AG04449 (cell line): ENCODE data around the gene PRKN.

Experiments
- CTCF ChIA-PET: fragments of 350-600 bp; formaldehyde crosslinking; extraction: SDS; loops from one replicate; lab custom pipeline; 2021; ENCODE audit warnings: antibody characterized with exemption; lab: Yijun Ruan, JAX
- POLR2A ChIA-PET: fragments of 400-600, 350-600 bp; formaldehyde crosslinking; extraction: SDS; loops from one replicate; lab custom pipeline; 2020; ENCODE audit warnings: antibody characterized with exemption, inconsistent platforms; lab: Yijun Ruan, JAX
- DNase-seq: peaks from one replicate; pipeline ENCODE4 v3.0.0-alpha.2; 2010; ENCODE audit warnings: low read depth, low spot score
- H3K4me3 ChIP-seq: 2 replicates; pipeline ENCODE4 v1.5.1; 2011; ENCODE audit warnings: low read depth, mild to moderate bottlenecking, control low read depth, low read length
- TF ChIP-seq, protein P1 (sequence below): IDR thresholded peaks from one replicate; pipeline ENCODE4 v1.5.1; 2011; ENCODE audit warnings: mild to moderate bottlenecking, moderate library complexity, low read length, control low read depth, inconsistent platforms; ENCODE audit not compliant: insufficient read depth; ENCODE audit errors: missing control alignments

Gene PRKN

DNA sequence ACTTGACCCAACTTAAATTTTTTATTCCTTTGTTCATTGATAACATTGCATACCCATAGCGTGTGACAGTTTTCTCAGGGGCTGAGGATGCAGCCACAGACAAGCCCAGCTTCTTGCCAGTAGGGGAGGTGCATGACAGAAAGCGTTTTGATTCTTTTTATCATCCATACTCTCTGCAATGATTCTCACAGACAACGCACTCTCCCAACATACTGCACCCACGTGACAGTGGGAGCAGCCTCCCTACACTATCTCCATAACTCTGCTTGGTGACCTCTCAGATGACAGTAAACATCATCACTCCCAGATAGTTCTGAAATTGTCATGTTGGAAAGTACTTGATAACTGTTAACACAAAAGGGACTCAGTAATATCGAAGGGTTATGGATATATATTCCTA lies 972.5 kb downstream of the PRKN start:
- TF ChIP-seq, protein P1, sequence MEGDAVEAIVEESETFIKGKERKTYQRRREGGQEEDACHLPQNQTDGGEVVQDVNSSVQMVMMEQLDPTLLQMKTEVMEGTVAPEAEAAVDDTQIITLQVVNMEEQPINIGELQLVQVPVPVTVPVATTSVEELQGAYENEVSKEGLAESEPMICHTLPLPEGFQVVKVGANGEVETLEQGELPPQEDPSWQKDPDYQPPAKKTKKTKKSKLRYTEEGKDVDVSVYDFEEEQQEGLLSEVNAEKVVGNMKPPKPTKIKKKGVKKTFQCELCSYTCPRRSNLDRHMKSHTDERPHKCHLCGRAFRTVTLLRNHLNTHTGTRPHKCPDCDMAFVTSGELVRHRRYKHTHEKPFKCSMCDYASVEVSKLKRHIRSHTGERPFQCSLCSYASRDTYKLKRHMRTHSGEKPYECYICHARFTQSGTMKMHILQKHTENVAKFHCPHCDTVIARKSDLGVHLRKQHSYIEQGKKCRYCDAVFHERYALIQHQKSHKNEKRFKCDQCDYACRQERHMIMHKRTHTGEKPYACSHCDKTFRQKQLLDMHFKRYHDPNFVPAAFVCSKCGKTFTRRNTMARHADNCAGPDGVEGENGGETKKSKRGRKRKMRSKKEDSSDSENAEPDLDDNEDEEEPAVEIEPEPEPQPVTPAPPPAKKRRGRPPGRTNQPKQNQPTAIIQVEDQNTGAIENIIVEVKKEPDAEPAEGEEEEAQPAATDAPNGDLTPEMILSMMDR: no peak
- H3K4me3 ChIP-seq: no peak overlapping the region
- no peak for DNase-seq
- ChIA-PET POLR2A (no interaction called here), CTCF (no interaction called here)

DNA sequence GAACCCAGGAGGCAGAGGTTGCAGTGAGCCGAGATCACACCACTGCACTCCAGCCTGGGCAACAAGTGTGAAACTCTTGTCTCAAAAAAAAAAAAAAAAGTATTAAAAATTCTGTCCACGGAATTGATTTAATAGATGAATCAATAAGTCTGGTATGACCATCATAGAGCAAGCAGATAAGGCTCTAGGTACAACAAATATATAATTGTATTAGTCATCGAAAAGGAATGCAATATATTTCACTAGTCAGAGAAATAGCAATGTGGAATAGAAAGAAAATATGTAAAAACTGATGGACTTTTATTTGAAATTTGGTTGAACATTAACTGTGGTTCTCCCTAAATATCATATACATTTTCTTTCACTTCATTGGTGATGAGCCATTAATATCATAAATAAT lies 976.9 kb downstream of the PRKN start:
- ChIA-PET CTCF (no interaction called here), POLR2A (no interaction called here)
- TF ChIP-seq, protein P1: no peak
- no peak for DNase-seq
- H3K4me3 ChIP-seq: no peak overlapping the region

DNA sequence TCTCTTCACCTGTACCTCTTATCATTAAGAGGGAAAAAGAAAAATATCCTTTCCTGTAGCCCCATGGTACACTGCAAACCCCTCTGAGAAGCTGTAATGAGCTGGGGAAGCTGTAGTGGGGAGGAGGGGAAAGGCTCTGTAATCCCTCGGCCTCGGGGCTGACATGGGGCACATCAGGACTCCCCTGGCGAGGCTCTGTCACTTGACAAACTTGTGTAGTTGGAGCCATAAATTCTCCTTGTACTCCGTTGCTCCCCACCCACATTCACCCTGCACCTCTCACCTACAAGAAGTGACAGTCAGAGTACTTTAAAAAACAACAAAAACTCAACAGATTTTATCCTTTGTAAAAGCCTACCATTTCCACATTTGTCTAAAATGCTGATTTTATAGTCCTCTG lies 978.0 kb downstream of the PRKN start:
- CTCF ChIA-PET: no interaction called here

DNA sequence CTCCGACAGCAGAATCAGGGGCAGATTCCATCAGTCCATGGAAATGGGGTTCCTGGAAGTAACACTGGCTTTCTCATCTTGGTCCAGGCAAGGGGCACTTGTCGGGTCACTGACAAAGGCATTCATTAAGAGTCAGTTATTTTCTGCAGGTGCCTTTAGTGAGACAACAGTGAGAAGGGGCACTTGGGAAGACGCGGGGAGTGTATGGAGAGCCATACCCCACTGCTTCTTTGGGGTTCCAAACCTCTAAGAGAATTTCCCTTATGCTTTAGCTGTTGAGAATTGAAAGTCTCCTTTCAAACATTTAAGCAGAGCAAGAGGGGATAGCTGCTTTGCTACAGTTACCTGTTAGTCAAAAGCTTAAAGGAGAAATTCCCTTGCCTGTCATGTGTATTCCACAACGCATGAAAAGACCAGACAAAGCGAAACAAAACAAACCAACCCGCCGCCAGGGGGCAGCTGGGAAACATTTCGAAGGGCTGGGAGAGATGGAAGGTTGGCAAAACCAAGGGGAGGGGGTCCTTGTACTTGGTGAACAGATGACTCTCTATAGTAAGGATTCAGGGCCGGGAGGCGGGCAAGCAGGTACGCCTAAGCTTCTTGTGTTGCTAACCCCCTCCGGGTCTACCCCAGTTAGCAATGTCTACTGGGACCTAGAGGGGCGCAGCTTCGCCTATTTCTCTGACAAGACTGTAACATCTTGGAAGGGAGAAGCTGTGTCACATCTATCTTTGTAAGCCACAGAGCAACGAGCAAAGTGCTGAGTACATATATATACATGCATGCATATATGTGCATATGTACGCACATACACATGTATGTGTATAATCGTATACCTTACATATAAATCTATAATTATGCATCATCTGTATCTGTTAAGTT lies 978.8 kb downstream of the PRKN start:
- TF ChIP-seq, protein P1: no peak
- POLR2A ChIA-PET: no interaction called here
- no peak for DNase-seq
- CTCF ChIA-PET: no interaction called here
- H3K4me3 ChIP-seq: no peak overlapping the region

More for the DNA sequence above, 978.0 kb downstream of the PRKN start:
- TF ChIP-seq, protein P1: no peak
- H3K4me3 ChIP-seq: no peak overlapping the region
- DNase-seq: no peak
- POLR2A ChIA-PET: no interaction called here

DNA sequence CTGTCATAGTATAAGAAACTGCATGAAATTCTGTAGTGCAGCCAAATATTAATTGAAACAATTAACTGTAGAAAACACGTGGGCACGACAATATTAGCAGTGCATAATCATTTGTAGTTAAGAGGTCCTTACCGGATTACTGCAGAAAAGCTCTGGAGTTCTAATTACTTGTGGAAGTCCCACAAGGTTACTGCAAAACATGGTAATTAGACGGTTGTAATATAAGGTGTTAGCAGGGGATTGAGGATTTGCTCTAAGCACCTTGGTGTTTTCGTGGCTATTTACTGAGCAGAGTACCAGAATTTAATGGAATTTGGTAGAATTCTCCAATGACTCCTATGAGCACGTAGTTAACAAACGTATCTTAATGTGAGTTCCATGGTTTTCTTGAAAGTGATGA lies 980.1 kb downstream of the PRKN start:
- ChIA-PET POLR2A (no interaction called here), CTCF (no interaction called here)
- TF ChIP-seq, protein P1: no peak
- no peak for DNase-seq
- no peak overlapping the region for H3K4me3 ChIP-seq

DNA sequence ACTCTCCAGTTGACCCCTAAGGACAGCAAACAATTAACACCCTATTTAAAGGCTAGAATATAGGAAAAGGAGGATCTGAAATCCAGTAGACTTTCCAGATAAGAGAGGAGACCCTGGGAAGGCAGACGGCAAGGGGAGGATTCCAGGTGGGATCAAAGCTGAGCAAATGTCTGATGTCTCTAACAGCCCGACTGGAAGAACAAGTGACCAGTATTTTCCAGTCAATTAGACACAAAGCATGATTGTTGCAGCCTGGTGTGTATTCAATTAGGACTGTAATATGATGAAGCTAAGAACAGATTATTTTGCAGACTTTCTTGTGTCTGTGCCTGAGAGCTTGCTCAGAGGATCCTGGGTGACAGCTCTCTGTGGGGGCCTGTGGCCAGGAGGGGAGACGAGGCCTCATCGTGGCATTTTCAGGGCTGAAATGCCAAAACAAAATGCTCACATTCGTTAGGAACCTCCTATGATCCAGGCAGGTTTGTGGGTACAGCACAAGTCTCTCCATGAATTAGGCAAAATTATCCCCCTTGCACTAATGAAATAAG lies 981.9 kb downstream of the PRKN start:
- ChIA-PET POLR2A (no interaction called here), CTCF (no interaction called here)
- DNase-seq: no peak

More for the DNA sequence above, 981.9 kb downstream of the PRKN start:
- H3K4me3 ChIP-seq: no peak overlapping the region
- TF ChIP-seq, protein P1: no peak
